Activated CD4-positive, alpha-beta T cell treated with anti-CD3 and anti-CD28 coated beads, Interleukin-10, Interleukin-2, amounts not matched to agents 100 ng/mL and 50 ng/mL, durations not matched to agents 16 hours and 8 hours (primary cell): Measurements from ENCODE around the gene TTI1.

Experiments used
- DNase-seq: peaks from one replicate; pipeline ENCODE4 v3.0.0-alpha.2; 2020

Gene TTI1

DNA sequence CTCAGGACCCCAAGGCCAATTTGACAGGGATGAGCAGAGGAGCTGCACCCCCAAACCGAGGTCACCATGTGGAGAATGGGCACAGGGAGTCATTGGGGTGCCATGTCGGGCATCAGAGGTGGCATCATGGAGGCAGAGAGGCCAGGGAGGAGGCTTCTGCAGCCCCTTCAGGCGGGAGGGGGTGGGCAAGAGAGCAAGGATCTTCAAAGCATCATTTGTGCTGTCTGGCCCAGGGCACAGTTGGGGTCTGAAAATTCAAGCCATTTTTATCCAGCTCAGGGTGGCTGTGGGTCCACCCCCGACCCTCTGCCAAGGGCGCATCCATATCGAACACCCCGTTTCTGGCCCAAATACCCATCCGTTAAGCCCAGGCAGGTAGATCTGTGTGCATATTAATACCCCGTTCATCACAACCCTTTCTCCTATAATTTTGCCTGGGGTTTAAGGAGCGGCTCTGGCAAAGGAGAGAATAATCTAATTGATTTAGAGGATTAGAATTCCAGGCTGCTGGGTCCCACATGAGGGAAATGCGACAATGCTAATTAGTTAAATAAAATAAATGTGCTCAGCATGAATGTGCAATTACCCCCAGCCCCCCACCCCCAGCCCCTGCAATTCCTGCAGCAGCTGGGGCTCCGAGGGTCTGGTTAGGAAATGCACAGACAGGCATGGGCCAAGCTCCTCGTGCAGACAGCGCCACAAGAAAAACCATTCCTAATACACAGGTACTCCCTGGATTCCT is 98.5 kb downstream of the TTI1 start:
- no peak for DNase-seq

- DNase-seq = no peak
These were observed 99.2 kb downstream of the TTI1 start for GRCh38 chr20:37933786-37934633.
